Measurements from ENCODE around the gene ERRFI1. TPM values are rescaled to one million over a fixed set of nuclear protein-coding genes. Genes with fewer than 3 reads are reported as not detected.

ERRFI1 gene
- total RNA-seq, 2 experiments from 2014 or later, result 3.6 TPM

- no peak overlapping the region for H3K4me3 ChIP-seq (ENCODE audit: low read length)
- H3K27ac ChIP-seq (ENCODE audit: low read depth in 1 of 2, low read length in 2 of 2), result no peak overlapping the region
- no peaks in the 10 kb centered on the region for H3K27me3 ChIP-seq (ENCODE audit: control insufficient read depth in 1 of 2, insufficient read depth in 2 of 2, low read length in 2 of 2)
- ATAC-seq (ENCODE audit: poor library complexity) (no peak), DNase-seq (no peak)
- Mint-ChIP-seq H3K27me3 (no peaks in the 10 kb centered on the region), H3K27ac (no peak overlapping the region), H3K4me3 (no peak overlapping the region), H3K9me3 (no peaks in the 10 kb centered on the region), H3K36me3 (ENCODE audit: low read depth) (peaks cover 17% of the 10 kb centered on the region), H3K4me1 (ENCODE audit: low read depth) (no peaks in the 10 kb centered on the region)
- TF ChIP-seq CTCF (IDR thresholded peaks at IDR 0.05), result no peak
- CTCF ChIA-PET, result no interaction called here
- intact Hi-C loops (cut with DNase I, micrococcal nuclease), result no loop called here
- no peaks in the 10 kb centered on the region for H3K9me3 ChIP-seq (ENCODE audit: control insufficient read depth in 1 of 2, insufficient read depth in 1 of 2, low read length in 2 of 2)
- no peaks in the 10 kb centered on the region for H3K4me1 ChIP-seq (ENCODE audit: insufficient read depth, low read length)
- no peaks in the 10 kb centered on the region for H3K36me3 ChIP-seq (ENCODE audit: insufficient read depth, low read length)
- POLR2A ChIA-PET, result no interaction called here
Measured at GRCh38 chr1:8004113-8004802, 21.9 kb downstream of the ERRFI1 start.

GRCh38 chr1:8003438-8004112 lies 22.5 kb downstream of the ERRFI1 start:
- Mint-ChIP-seq H3K4me1 (ENCODE audit: low read depth) (no peaks in the 10 kb centered on the region), H3K27ac (no peak overlapping the region), H3K36me3 (ENCODE audit: low read depth) (peaks cover 17% of the 10 kb centered on the region), H3K4me3 (no peak overlapping the region), H3K9me3 (no peaks in the 10 kb centered on the region), H3K27me3 (no peaks in the 10 kb centered on the region)
- no peak for DNase-seq
- intact Hi-C loops (cut with DNase I, micrococcal nuclease), result no loop called here
- Histone ChIP-seq H3K4me1 (ENCODE audit: insufficient read depth, low read length) (no peaks in the 10 kb centered on the region), H3K36me3 (ENCODE audit: insufficient read depth, low read length) (no peaks in the 10 kb centered on the region), H3K9me3 (ENCODE audit: control insufficient read depth in 1 of 2, insufficient read depth in 1 of 2, low read length in 2 of 2) (no peaks in the 10 kb centered on the region), H3K4me3 (ENCODE audit: low read length) (no peak overlapping the region), H3K27me3 (ENCODE audit: control insufficient read depth in 1 of 2, insufficient read depth in 2 of 2, low read length in 2 of 2) (no peaks in the 10 kb centered on the region), H3K27ac (ENCODE audit: low read depth in 1 of 2, low read length in 2 of 2) (no peak overlapping the region)
- ATAC-seq (ENCODE audit: poor library complexity), result no peak
- POLR2A ChIA-PET, result no interaction called here
- no peak for TF ChIP-seq CTCF (IDR thresholded peaks at IDR 0.05)
- CTCF ChIA-PET, result no interaction called here

GRCh38 chr1:8002921-8003320 lies 23.2 kb downstream of the ERRFI1 start:
- H3K27me3 ChIP-seq (ENCODE audit: control insufficient read depth in 1 of 2, insufficient read depth in 2 of 2, low read length in 2 of 2), result no peaks in the 10 kb centered on the region
- DNase-seq (no peak), ATAC-seq (ENCODE audit: poor library complexity) (no peak)
- Mint-ChIP-seq H3K27ac (no peak overlapping the region), H3K9me3 (no peaks in the 10 kb centered on the region), H3K36me3 (ENCODE audit: low read depth) (peaks cover 17% of the 10 kb centered on the region), H3K27me3 (no peaks in the 10 kb centered on the region), H3K4me3 (no peak overlapping the region), H3K4me1 (ENCODE audit: low read depth) (no peaks in the 10 kb centered on the region)
- no peaks in the 10 kb centered on the region for H3K9me3 ChIP-seq (ENCODE audit: control insufficient read depth in 1 of 2, insufficient read depth in 1 of 2, low read length in 2 of 2)
- no peaks in the 10 kb centered on the region for H3K4me1 ChIP-seq (ENCODE audit: insufficient read depth, low read length)
- ChIA-PET CTCF (no interaction called here), POLR2A (no interaction called here)
- H3K36me3 ChIP-seq (ENCODE audit: insufficient read depth, low read length), result no peaks in the 10 kb centered on the region
- intact Hi-C loops (cut with DNase I, micrococcal nuclease), result no loop called here
- no peak overlapping the region for H3K27ac ChIP-seq (ENCODE audit: low read depth in 1 of 2, low read length in 2 of 2)
- no peak overlapping the region for H3K4me3 ChIP-seq (ENCODE audit: low read length)
- TF ChIP-seq CTCF (IDR thresholded peaks at IDR 0.05), result no peak

Measured in CD4-positive, alpha-beta T cell (primary cell).